WTC11 (cell line): ENCODE measurements around the gene MCM10. TPM values are rescaled to one million over a fixed set of nuclear protein-coding genes. Genes with fewer than 3 reads are reported as not detected.

ENCODE experiments used
- ATAC-seq: fragments of 200-7000 bp; cut with Tn5 transposase; 2 replicates; pipeline ENCODE4 v1.10.0; 2021; ENCODE audit warnings: mild to moderate bottlenecking, moderate library complexity
- CTCF ChIA-PET: fragments of 300-600 bp; sonication (Branson Sonifier 250); formaldehyde crosslinking; loops from one replicate; lab custom pipeline; 2021; ENCODE audit warnings: antibody characterized with exemption; lab: Charles Lee
- POLR2A ChIA-PET: fragments of 350-600 bp; sonication (Branson Sonifier 250); formaldehyde crosslinking; loops from one replicate; lab custom pipeline; 2021; ENCODE audit warnings: antibody characterized with exemption; lab: Charles Lee
- DNase-seq: peaks from one replicate; pipeline ENCODE4 v3.0.0; 2021; ENCODE audit warnings: low spot score
- H3K27ac Mint-ChIP-seq: 2 replicates; pipeline ENCODE4 v1.8.0; 2021; ENCODE audit warnings: mixed read lengths
- H3K27me3 Mint-ChIP-seq: 2 replicates; pipeline ENCODE4 v1.8.0; 2021; ENCODE audit warnings: low read depth, mild to moderate bottlenecking, moderate library complexity, mixed read lengths
- H3K36me3 Mint-ChIP-seq: 2 replicates; pipeline ENCODE4 v1.8.0; 2021; ENCODE audit warnings: mixed read lengths
- H3K4me1 Mint-ChIP-seq: 2 replicates; pipeline ENCODE4 v1.8.0; 2022; ENCODE audit warnings: mixed read lengths
- H3K4me3 Mint-ChIP-seq: 2 replicates; pipeline ENCODE4 v1.8.0; 2021; ENCODE audit warnings: mild to moderate bottlenecking, moderate library complexity, mixed read lengths
- H3K9me3 Mint-ChIP-seq: 2 replicates; pipeline ENCODE4 v1.8.0; 2021; ENCODE audit warnings: mixed read lengths
- ATF6 ChIP-seq: sonication (generic); formaldehyde crosslinking; IDR thresholded peaks from 2 replicates; pipeline ENCODE4 v1.8.1; 2023; ENCODE audit warnings: mild to moderate bottlenecking, missing genetic modification reagents
- CREM ChIP-seq: sonication (generic); formaldehyde crosslinking; IDR thresholded peaks from 2 replicates; pipeline ENCODE4 v1.8.1; 2022; ENCODE audit warnings: mild to moderate bottlenecking, missing genetic modification reagents, moderate library complexity
- ERG ChIP-seq: fragments of 250-450 bp; sonication (Bioruptor Pico); IDR thresholded peaks from 2 replicates; pipeline ENCODE4 v1.8.0; 2021; ENCODE audit warnings: mild to moderate bottlenecking
- FOXJ3 ChIP-seq: sonication (generic); formaldehyde crosslinking; IDR thresholded peaks from 2 replicates; pipeline ENCODE4 v1.9.0; 2021; ENCODE audit warnings: missing genetic modification reagents, mild to moderate bottlenecking, borderline replicate concordance
- FOXK1 ChIP-seq: sonication (generic); formaldehyde crosslinking; IDR thresholded peaks from 2 replicates; pipeline ENCODE4 v1.8.0; 2022; ENCODE audit warnings: mild to moderate bottlenecking, moderate library complexity, missing genetic modification reagents
- FOXP1 ChIP-seq: sonication (generic); formaldehyde crosslinking; IDR thresholded peaks from 2 replicates; pipeline ENCODE4 v1.8.0; 2022; ENCODE audit warnings: missing genetic modification reagents, mild to moderate bottlenecking, moderate library complexity, borderline replicate concordance
- IRF2 ChIP-seq: sonication (generic); formaldehyde crosslinking; IDR thresholded peaks from 2 replicates; pipeline ENCODE4 v1.8.0; 2022; ENCODE audit warnings: low read depth, missing genetic modification reagents, borderline replicate concordance
- MXD4 ChIP-seq: fragments of 250-450 bp; sonication (Bioruptor Pico); IDR thresholded peaks from 2 replicates; pipeline ENCODE4 v1.8.0; 2021; ENCODE audit warnings: mild to moderate bottlenecking, moderate library complexity, borderline replicate concordance
- NFATC4 ChIP-seq: fragments of 250-450 bp; sonication (Bioruptor Pico); IDR thresholded peaks from 2 replicates; pipeline ENCODE4 v1.9.0; 2021; ENCODE audit warnings: mild to moderate bottlenecking
- NR2C2 ChIP-seq: sonication (generic); formaldehyde crosslinking; IDR thresholded peaks from 2 replicates; pipeline ENCODE4 v1.8.0; 2022; ENCODE audit warnings: mild to moderate bottlenecking, missing genetic modification reagents
- SMAD4 ChIP-seq: sonication (generic); formaldehyde crosslinking; IDR thresholded peaks from 2 replicates; pipeline ENCODE4 v1.8.0; 2022; ENCODE audit warnings: mild to moderate bottlenecking, missing genetic modification reagents
- SOX15 ChIP-seq: fragments of 250-450 bp; sonication (Bioruptor Pico); IDR thresholded peaks from 2 replicates; pipeline ENCODE4 v1.9.0; 2021; ENCODE audit warnings: mild to moderate bottlenecking
- TCF7 ChIP-seq: sonication (generic); formaldehyde crosslinking; IDR thresholded peaks from 2 replicates; pipeline ENCODE4 v1.8.0; 2022; ENCODE audit warnings: mild to moderate bottlenecking, low read depth, missing genetic modification reagents, moderate library complexity
- ZNF263 ChIP-seq: sonication (generic); formaldehyde crosslinking; IDR thresholded peaks from 2 replicates; pipeline ENCODE4 v1.8.1; 2022; ENCODE audit warnings: low read depth, mild to moderate bottlenecking, moderate library complexity, missing genetic modification reagents
- total RNA-seq: library from RNA; stranded (reverse); gene quantifications from 3 replicates; pipeline ENCODE4 v1.2.3, GENCODE V29; 2021
- TF ChIP-seq, protein P1 (sequence below): fragments of 250-450 bp; sonication (Bioruptor Pico); conservative IDR thresholded peaks from 2 replicates; pipeline ENCODE4 v1.9.0; 2021; ENCODE audit warnings: mild to moderate bottlenecking
- TF ChIP-seq, protein P2 (sequence below): sonication (generic); formaldehyde crosslinking; IDR thresholded peaks from 2 replicates; pipeline ENCODE4 v1.8.1; 2023; ENCODE audit warnings: mild to moderate bottlenecking, missing genetic modification reagents, moderate library complexity
- TF ChIP-seq, protein P3 (sequence below): fragments of 250-450 bp; sonication (Bioruptor Pico); IDR thresholded peaks from 2 replicates; pipeline ENCODE4 v1.9.0; 2021; ENCODE audit warnings: moderate library complexity, mild to moderate bottlenecking, inconsistent platforms, borderline replicate concordance
- TF ChIP-seq, protein P4 (sequence below): sonication (generic); formaldehyde crosslinking; IDR thresholded peaks from 2 replicates; pipeline ENCODE4 v1.8.0; 2022; ENCODE audit warnings: mild to moderate bottlenecking, missing genetic modification reagents

Gene MCM10
- total RNA-seq, 1 experiment from 2014 or later = 44.3 TPM

DNA sequence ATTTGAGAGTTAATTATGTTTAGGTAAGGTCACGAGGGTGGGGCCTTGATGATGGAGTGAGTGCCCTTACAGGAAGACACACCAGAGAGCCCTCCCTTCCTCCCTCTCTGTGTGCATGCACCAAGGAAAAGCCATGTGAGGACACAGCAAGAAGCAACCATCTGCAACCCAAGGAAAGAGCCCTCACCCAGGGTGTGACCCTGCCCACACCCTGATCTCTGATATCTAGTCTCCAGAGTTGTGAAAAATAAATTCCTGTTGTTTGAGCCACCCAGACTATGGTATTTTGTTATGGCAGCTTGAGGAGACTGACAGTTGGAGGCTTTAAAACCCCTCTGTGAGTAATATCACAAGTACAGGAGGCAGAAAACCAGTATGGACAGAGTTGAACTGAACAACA lies 15.0 kb upstream of the MCM10 start:
- DNase-seq = no peak
- ATAC-seq = no peak
- ChIA-PET CTCF (no interaction called here), POLR2A (no interaction called here)
- no peak overlapping the region for H3K27ac Mint-ChIP-seq
- H3K27me3 Mint-ChIP-seq = no peaks in the 10 kb centered on the region; the same call in 1 of the 2 replicates
- TF ChIP-seq ZNF263 (CRISPR knock-in tag) (no peak), FOXP1 (no peak), IRF2 (CRISPR knock-in tag) (no peak), SOX15 (CRISPR knock-in tag) (no peak), TCF7 (CRISPR knock-in tag) (no peak), FOXJ3 (CRISPR knock-in tag) (no peak)
- TF ChIP-seq, protein P1, sequence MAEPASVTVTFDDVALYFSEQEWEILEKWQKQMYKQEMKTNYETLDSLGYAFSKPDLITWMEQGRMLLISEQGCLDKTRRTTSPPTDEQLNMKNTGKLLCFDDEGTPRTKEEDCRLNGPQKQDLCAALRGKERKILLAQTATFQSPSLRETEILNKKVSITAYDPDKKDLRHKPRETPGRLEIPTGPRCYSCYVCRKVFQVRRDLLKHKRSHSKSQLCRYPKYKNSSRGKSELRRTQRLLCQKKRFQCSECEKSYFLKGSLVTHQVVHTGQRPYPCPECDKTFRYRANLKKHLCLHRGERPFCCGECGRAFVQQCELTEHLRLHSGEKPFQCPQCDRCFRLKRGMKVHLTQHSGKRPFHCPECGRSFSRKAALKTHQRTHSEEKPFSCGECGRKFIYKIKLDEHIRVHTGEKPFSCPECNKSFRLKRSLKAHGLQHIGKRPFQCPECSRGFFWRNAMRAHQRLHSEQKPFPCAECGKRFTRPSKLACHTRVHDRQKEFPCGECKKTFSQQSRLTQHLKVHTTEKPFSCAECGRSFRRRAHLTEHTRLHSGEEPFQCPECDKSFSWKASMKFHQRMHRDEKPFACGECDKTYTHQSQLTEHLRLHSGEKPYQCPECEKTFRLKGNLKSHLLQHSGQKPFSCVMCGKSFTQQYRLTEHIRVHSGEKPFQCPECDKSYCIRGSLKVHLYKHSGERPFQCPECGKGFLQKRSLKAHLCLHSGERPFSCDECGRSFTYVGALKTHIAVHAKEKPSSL = no peak
- no peak overlapping the region for H3K4me3 Mint-ChIP-seq
- H3K4me1 Mint-ChIP-seq = no peaks in the 10 kb centered on the region; the same call in 1 of the 2 replicates
- H3K9me3 Mint-ChIP-seq = no peaks in the 10 kb centered on the region; the same call in 1 of the 2 replicates
- H3K36me3 Mint-ChIP-seq = no peaks in the 10 kb centered on the region

GRCh38 chr10:13147161-13147560 lies 14.2 kb upstream of the MCM10 start:
- DNase-seq = no peak

More at GRCh38 chr10:13147161-13147560, 14.2 kb upstream of the MCM10 start:
- ChIA-PET CTCF (interaction anchor here (0.8 kb wide), 1 partner anchor 14 kb away, joined by 3 read pairs; the partner anchor contains the start of gene MCM10), POLR2A (no interaction called here)
- Mint-ChIP-seq H3K27ac (no peak overlapping the region), H3K36me3 (no peaks in the 10 kb centered on the region), H3K27me3 (no peaks in the 10 kb centered on the region; the same call in 1 of the 2 replicates), H3K9me3 (no peaks in the 10 kb centered on the region; the same call in 1 of the 2 replicates), H3K4me1 (no peaks in the 10 kb centered on the region), H3K4me3 (no peak overlapping the region)
- ATAC-seq = no peak
- TF ChIP-seq ERG (CRISPR knock-in tag) (no peak), ATF6 (CRISPR knock-in tag) (no peak), NFATC4 (CRISPR knock-in tag) (no peak), MXD4 (CRISPR knock-in tag) (no peak), NR2C2 (no peak), CREM (CRISPR knock-in tag) (no peak), SMAD4 (CRISPR knock-in tag) (no peak), FOXK1 (CRISPR knock-in tag) (no peak)
- TF ChIP-seq, protein P2, sequence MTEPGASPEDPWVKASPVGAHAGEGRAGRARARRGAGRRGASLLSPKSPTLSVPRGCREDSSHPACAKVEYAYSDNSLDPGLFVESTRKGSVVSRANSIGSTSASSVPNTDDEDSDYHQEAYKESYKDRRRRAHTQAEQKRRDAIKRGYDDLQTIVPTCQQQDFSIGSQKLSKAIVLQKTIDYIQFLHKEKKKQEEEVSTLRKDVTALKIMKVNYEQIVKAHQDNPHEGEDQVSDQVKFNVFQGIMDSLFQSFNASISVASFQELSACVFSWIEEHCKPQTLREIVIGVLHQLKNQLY = no peak
- TF ChIP-seq, protein P3, sequence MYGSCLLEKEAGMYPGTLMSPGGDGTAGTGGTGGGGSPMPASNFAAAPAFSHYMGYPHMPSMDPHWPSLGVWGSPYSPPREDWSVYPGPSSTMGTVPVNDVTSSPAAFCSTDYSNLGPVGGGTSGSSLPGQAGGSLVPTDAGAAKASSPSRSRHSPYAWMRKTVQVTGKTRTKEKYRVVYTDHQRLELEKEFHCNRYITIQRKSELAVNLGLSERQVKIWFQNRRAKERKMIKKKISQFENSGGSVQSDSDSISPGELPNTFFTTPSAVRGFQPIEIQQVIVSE (CRISPR knock-in tag) = no peak
- TF ChIP-seq, protein P4, sequence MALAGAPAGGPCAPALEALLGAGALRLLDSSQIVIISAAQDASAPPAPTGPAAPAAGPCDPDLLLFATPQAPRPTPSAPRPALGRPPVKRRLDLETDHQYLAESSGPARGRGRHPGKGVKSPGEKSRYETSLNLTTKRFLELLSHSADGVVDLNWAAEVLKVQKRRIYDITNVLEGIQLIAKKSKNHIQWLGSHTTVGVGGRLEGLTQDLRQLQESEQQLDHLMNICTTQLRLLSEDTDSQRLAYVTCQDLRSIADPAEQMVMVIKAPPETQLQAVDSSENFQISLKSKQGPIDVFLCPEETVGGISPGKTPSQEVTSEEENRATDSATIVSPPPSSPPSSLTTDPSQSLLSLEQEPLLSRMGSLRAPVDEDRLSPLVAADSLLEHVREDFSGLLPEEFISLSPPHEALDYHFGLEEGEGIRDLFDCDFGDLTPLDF (CRISPR knock-in tag) = no peak
